GM12878 (cell line): ENCODE data around the gene CACNA1D. TPM values are rescaled to one million over a fixed set of nuclear protein-coding genes. Genes with fewer than 3 reads are reported as not detected.

Source experiments
- CHD1 ChIP-seq: IDR thresholded peaks from 2 replicates; pipeline ENCODE4 v1.6.1; 2012; ENCODE audit warnings: low read depth, low read length, improper control_type of control experiment
- ESRRA ChIP-seq: IDR thresholded peaks from 2 replicates; pipeline ENCODE4 v1.6.1; 2012; ENCODE audit warnings: mild to moderate bottlenecking, low read length, improper control_type of control experiment
- HDAC6 ChIP-seq: fragments of 200-600 bp; sonication (generic); IDR thresholded peaks from one replicate; pipeline ENCODE4 v1.8.0; 2017; ENCODE audit warnings: antibody characterized with exemption; ENCODE audit not compliant: unreplicated experiment
- IKZF1 ChIP-seq: fragments of 450-650 bp; conservative IDR thresholded peaks from 2 replicates; pipeline ENCODE4 v1.6.1; 2017; ENCODE audit warnings: antibody characterized with exemption, mild to moderate bottlenecking
- IRF4 ChIP-seq: IDR thresholded peaks from 2 replicates; pipeline ENCODE4 v1.6.1; 2011; ENCODE audit warnings: low read depth, low read length
- MAX ChIP-seq: IDR thresholded peaks from 2 replicates; pipeline ENCODE4 v1.6.1; 2012; ENCODE audit warnings: low read depth, low read length, improper control_type of control experiment
- MTA2 ChIP-seq: fragments of 450-650 bp; IDR thresholded peaks from 2 replicates; pipeline ENCODE4 v1.6.1; 2016; ENCODE audit warnings: low read depth, mild to moderate bottlenecking, moderate library complexity
- SPI1 ChIP-seq: IDR thresholded peaks from 2 replicates; pipeline ENCODE4 v1.6.1; 2011; ENCODE audit warnings: low read depth, mild to moderate bottlenecking, low read length, moderate library complexity, borderline replicate concordance; ENCODE audit not compliant: insufficient read depth
- TCF3 ChIP-seq: IDR thresholded peaks from 2 replicates; pipeline ENCODE4 v1.6.1; 2012; ENCODE audit warnings: low read depth, mild to moderate bottlenecking, low read length, borderline replicate concordance; ENCODE audit not compliant: insufficient read depth
- ZBTB33 ChIP-seq: fragments of 450-650 bp; IDR thresholded peaks from 2 replicates; pipeline ENCODE4 v1.6.1; 2017; ENCODE audit warnings: mild to moderate bottlenecking
- ZNF24 ChIP-seq: fragments of 450-650 bp; IDR thresholded peaks from 2 replicates; pipeline ENCODE4 v1.6.1; 2017; ENCODE audit warnings: antibody characterized with exemption, mild to moderate bottlenecking
- ZNF592 ChIP-seq: fragments of 450-650 bp; IDR thresholded peaks from 2 replicates; pipeline ENCODE4 v1.6.1; 2017; ENCODE audit warnings: mild to moderate bottlenecking, moderate library complexity
- polyA plus RNA-seq, 11 experiments: library from polyadenylated mRNA; depleted of rRNA in 4 of 11; unstranded in 6 of 11; stranded (reverse) in 5 of 11; fragments of >200 nt; fragmentation: Nextera tagmentation in 4 of 11; fragmentation: Illumina TruSeq in 1 of 11; extraction: Ambion mirVana in 4 of 11; extraction: Trizol in 1 of 11; gene quantifications; 1 replicate in 1 of 11; 2 replicates in 10 of 11; pipeline versions ENCODE4 v1.2.1 to v1.2.3, GENCODE V29; 2011 to 2016; ENCODE audit warnings: inconsistent platforms in 2 of 11, missing spikeins in 2 of 11, low read depth in 1 of 11
- total RNA-seq, 4 experiments: library from RNA; depleted of rRNA in 3 of 4; stranded (reverse); fragments of >200 nt in 3 of 4; fragmentation: Illumina TruSeq in 1 of 4; extraction: Trizol in 1 of 4; gene quantifications; 2 replicates each; pipeline versions ENCODE4 v1.2.1 to v1.2.3, GENCODE V29; 2013 to 2021

Gene CACNA1D
- total and polyA plus RNA-seq, 10 of the 15 experiments (the other 5 are each of a cell fraction or from before 2014, with no cell fraction given), result 0.21 to 24.4 (median 1.6) TPM

- TF ChIP-seq ZNF592 (no peak), IKZF1 (0 out of 2 replicates have a peak, but pooled peaks have one; percentile 18), IRF4 (no peak), MTA2 (no peak), ZNF24 (0 out of 2 replicates have a peak, but pooled peaks have one; percentile 25), ZBTB33 (no peak), HDAC6 (no peak), MAX (no peak), TCF3 (0 out of 2 replicates have a peak, but pooled peaks have one; percentile 16), SPI1 (peak; percentile 69; the same call in 1 of the 2 replicates), CHD1 (no peak), ESRRA (no peak)
These were observed 256.1 kb downstream of the CACNA1D start (continued) for GRCh38 chr3:53750253-53751210.
